A673 (cell line): ENCODE data around the gene MBNL2.

ENCODE experiments used
- CTCF ChIP-seq: fragments of 300-800, 200-600 bp; sonication (generic); conservative IDR thresholded peaks from 2 replicates; pipeline ENCODE4 v1.5.1; 2017; ENCODE audit warnings: low read depth, mild to moderate bottlenecking, antibody characterized with exemption, low read length, moderate library complexity, mixed read lengths
- EZH2 ChIP-seq: fragments of 200-600 bp; sonication (generic); IDR thresholded peaks from 2 replicates; pipeline ENCODE4 v1.6.1; 2017; ENCODE audit warnings: borderline replicate concordance, low read depth, mild to moderate bottlenecking, mixed read lengths, antibody characterized with exemption, low read length; ENCODE audit not compliant: poor library complexity, severe bottlenecking

DNA sequence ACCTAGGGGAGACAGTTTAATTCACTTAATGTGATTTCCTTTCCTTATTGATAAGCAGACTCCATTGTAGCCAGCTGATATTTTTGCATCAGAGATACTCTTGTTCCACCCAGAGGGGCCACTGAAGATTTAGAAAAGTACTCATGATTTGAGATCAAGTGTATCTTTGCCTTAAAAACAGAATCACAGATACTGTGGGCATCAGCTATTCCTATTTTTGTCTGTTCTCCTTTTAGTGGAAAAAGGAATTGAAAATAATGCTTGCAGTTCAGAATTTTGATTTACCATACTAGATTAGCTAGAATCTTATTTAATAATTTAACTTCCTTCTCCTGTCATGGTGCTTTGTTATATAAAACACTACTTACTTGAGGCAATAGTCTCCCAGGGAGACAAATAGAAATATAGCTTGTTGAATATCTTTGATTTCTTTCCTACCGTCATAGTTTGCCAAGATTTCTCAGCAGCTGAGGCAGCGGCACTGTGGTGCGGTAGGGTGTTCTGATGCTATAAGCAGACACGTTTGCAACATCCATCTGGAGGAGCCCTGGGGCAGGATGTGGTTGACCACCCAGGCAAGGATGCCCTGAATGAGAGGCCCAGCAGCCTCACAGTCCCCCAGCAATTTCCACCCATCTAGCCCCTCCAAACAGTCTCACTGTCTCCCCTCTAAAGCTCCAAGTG lies 164.8 kb downstream of the MBNL2 start:
- no peak for TF ChIP-seq CTCF
- TF ChIP-seq EZH2 = no peak
